Memory B cell (primary cell): ENCODE data around the gene MAST4.

Source experiments
- ATAC-seq: fragments of 150-1000 bp; cut with Tn5 transposase; 2 replicates; pipeline ENCODE4 v1.10.0; 2021; ENCODE audit warnings: low read depth, mild to moderate bottlenecking, moderate library complexity
- DNase-seq, 2 donors: peaks; one replicate each; pipeline ENCODE4 v3.0.0; 2022; ENCODE audit warnings: low spot score in 2 of 2
- H3K27ac Mint-ChIP-seq: one replicate; pipeline ENCODE4 v1.8.0; 2022; ENCODE audit warnings: mild to moderate bottlenecking, moderate library complexity, mixed read lengths
- H3K27me3 Mint-ChIP-seq: one replicate; pipeline ENCODE4 v1.8.0; 2022; ENCODE audit warnings: mixed read lengths
- H3K36me3 Mint-ChIP-seq: one replicate; pipeline ENCODE4 v1.8.0; 2022; ENCODE audit warnings: mild to moderate bottlenecking, mixed read lengths
- H3K4me1 Mint-ChIP-seq: one replicate; pipeline ENCODE4 v1.8.0; 2022; ENCODE audit warnings: mixed read lengths
- H3K4me3 Mint-ChIP-seq: one replicate; pipeline ENCODE4 v1.8.0; 2022; ENCODE audit warnings: mild to moderate bottlenecking, moderate library complexity, mixed read lengths
- H3K9me3 Mint-ChIP-seq: one replicate; pipeline ENCODE4 v1.8.0; 2022; ENCODE audit warnings: mixed read lengths

Gene MAST4

GRCh38 chr5:67015541-67016191 lies 419.5 kb downstream of the MAST4 start:
- ATAC-seq (no peak), DNase-seq (no peak)
- Mint-ChIP-seq H3K27me3 (no peaks in the 10 kb centered on the region), H3K36me3 (peaks cover 2% of the 10 kb centered on the region), H3K4me1 (no peaks in the 10 kb centered on the region), H3K27ac (no peak overlapping the region), H3K9me3 (no peaks in the 10 kb centered on the region), H3K4me3 (no peak overlapping the region)

- H3K27ac Mint-ChIP-seq: no peak overlapping the region
- no peak for ATAC-seq
- no peak overlapping the region for H3K4me3 Mint-ChIP-seq
- no peak for DNase-seq
- no peaks in the 10 kb centered on the region for H3K9me3 Mint-ChIP-seq
- H3K27me3 Mint-ChIP-seq: no peaks in the 10 kb centered on the region
- no peaks in the 10 kb centered on the region for H3K4me1 Mint-ChIP-seq
- H3K36me3 Mint-ChIP-seq: no peaks in the 10 kb centered on the region
Observed at GRCh38 chr5:67019065-67019845, 423.1 kb downstream of the MAST4 start.

- Mint-ChIP-seq H3K4me1 (no peaks in the 10 kb centered on the region), H3K4me3 (no peak overlapping the region), H3K9me3 (no peaks in the 10 kb centered on the region), H3K36me3 (no peaks in the 10 kb centered on the region), H3K27me3 (no peaks in the 10 kb centered on the region), H3K27ac (no peak overlapping the region)
- ATAC-seq (no peak), DNase-seq (no peak)
Observed at GRCh38 chr5:67020096-67020615, 424.0 kb downstream of the MAST4 start.

GRCh38 chr5:67021031-67021430 lies 424.8 kb downstream of the MAST4 start:
- Mint-ChIP-seq H3K9me3 (no peaks in the 10 kb centered on the region), H3K27ac (no peak overlapping the region), H3K4me3 (no peak overlapping the region), H3K36me3 (no peaks in the 10 kb centered on the region), H3K27me3 (no peaks in the 10 kb centered on the region), H3K4me1 (no peaks in the 10 kb centered on the region)
- no peak for ATAC-seq
- no peak for DNase-seq

GRCh38 chr5:67021521-67021920 lies 425.3 kb downstream of the MAST4 start:
- H3K4me3 Mint-ChIP-seq: no peak overlapping the region
- H3K9me3 Mint-ChIP-seq: no peaks in the 10 kb centered on the region
- no peaks in the 10 kb centered on the region for H3K27me3 Mint-ChIP-seq
- ATAC-seq (no peak), DNase-seq (no peak)
- H3K27ac Mint-ChIP-seq: no peak overlapping the region
- H3K36me3 Mint-ChIP-seq: no peaks in the 10 kb centered on the region
- H3K4me1 Mint-ChIP-seq: no peaks in the 10 kb centered on the region

GRCh38 chr5:67021962-67022361 lies 425.8 kb downstream of the MAST4 start:
- no peak for ATAC-seq
- H3K36me3 Mint-ChIP-seq: no peaks in the 10 kb centered on the region
- H3K4me3 Mint-ChIP-seq: no peak overlapping the region
- DNase-seq: no peak
- H3K4me1 Mint-ChIP-seq: no peaks in the 10 kb centered on the region
- no peaks in the 10 kb centered on the region for H3K9me3 Mint-ChIP-seq
- no peaks in the 10 kb centered on the region for H3K27me3 Mint-ChIP-seq
- no peak overlapping the region for H3K27ac Mint-ChIP-seq

- Mint-ChIP-seq H3K36me3 (peaks cover 8% of the 10 kb centered on the region), H3K27me3 (no peaks in the 10 kb centered on the region), H3K4me3 (no peak overlapping the region), H3K9me3 (no peaks in the 10 kb centered on the region), H3K27ac (no peak overlapping the region), H3K4me1 (peaks cover 5% of the 10 kb centered on the region)
- no peak for DNase-seq
- no peak for ATAC-seq
Observed at GRCh38 chr5:67025457-67025856, 429.3 kb downstream of the MAST4 start.

- Mint-ChIP-seq H3K27ac (no peak overlapping the region), H3K27me3 (no peaks in the 10 kb centered on the region), H3K4me1 (peaks cover 5% of the 10 kb centered on the region), H3K9me3 (no peaks in the 10 kb centered on the region), H3K36me3 (peaks cover 8% of the 10 kb centered on the region), H3K4me3 (no peak overlapping the region)
- DNase-seq: no peak
- ATAC-seq: no peak
Observed at GRCh38 chr5:67026278-67026677, 430.1 kb downstream of the MAST4 start.

GRCh38 chr5:67027171-67027570 lies 431.0 kb downstream of the MAST4 start:
- H3K27me3 Mint-ChIP-seq: no peaks in the 10 kb centered on the region
- no peak overlapping the region for H3K4me3 Mint-ChIP-seq
- no peaks in the 10 kb centered on the region for H3K9me3 Mint-ChIP-seq
- DNase-seq (no peak), ATAC-seq (no peak)
- H3K27ac Mint-ChIP-seq: no peak overlapping the region
- H3K4me1 Mint-ChIP-seq: peaks cover 5% of the 10 kb centered on the region
- H3K36me3 Mint-ChIP-seq: peaks cover 8% of the 10 kb centered on the region

- Mint-ChIP-seq H3K36me3 (peaks cover 8% of the 10 kb centered on the region), H3K27me3 (no peaks in the 10 kb centered on the region), H3K4me3 (no peak overlapping the region), H3K4me1 (peaks cover 5% of the 10 kb centered on the region), H3K9me3 (no peaks in the 10 kb centered on the region), H3K27ac (no peak overlapping the region)
- DNase-seq: no peak
- no peak for ATAC-seq
Observed at GRCh38 chr5:67028371-67028770, 432.2 kb downstream of the MAST4 start.

GRCh38 chr5:67028941-67029340 lies 432.7 kb downstream of the MAST4 start:
- Mint-ChIP-seq H3K9me3 (no peaks in the 10 kb centered on the region), H3K4me1 (peaks cover 5% of the 10 kb centered on the region), H3K27me3 (no peaks in the 10 kb centered on the region), H3K36me3 (peaks cover 8% of the 10 kb centered on the region), H3K27ac (no peak overlapping the region), H3K4me3 (no peak overlapping the region)
- DNase-seq (no peak), ATAC-seq (no peak)

- Mint-ChIP-seq H3K27ac (no peak overlapping the region), H3K36me3 (peaks cover 8% of the 10 kb centered on the region), H3K4me1 (peaks cover 5% of the 10 kb centered on the region), H3K27me3 (no peaks in the 10 kb centered on the region), H3K4me3 (no peak overlapping the region), H3K9me3 (no peaks in the 10 kb centered on the region)
- ATAC-seq: no peak
- no peak for DNase-seq
Observed at GRCh38 chr5:67029481-67029880, 433.3 kb downstream of the MAST4 start.

GRCh38 chr5:67030289-67031056 lies 434.3 kb downstream of the MAST4 start:
- DNase-seq: no peak
- no peaks in the 10 kb centered on the region for H3K9me3 Mint-ChIP-seq
- ATAC-seq: no peak
- H3K4me3 Mint-ChIP-seq: no peak overlapping the region
- H3K36me3 Mint-ChIP-seq: peaks cover 8% of the 10 kb centered on the region
- H3K27me3 Mint-ChIP-seq: no peaks in the 10 kb centered on the region
- peaks cover 5% of the 10 kb centered on the region for H3K4me1 Mint-ChIP-seq
- H3K27ac Mint-ChIP-seq: no peak overlapping the region

GRCh38 chr5:67031057-67031443 lies 434.9 kb downstream of the MAST4 start:
- H3K4me1 Mint-ChIP-seq: peaks cover 5% of the 10 kb centered on the region
- ATAC-seq: no peak

More at GRCh38 chr5:67031057-67031443, 434.9 kb downstream of the MAST4 start:
- DNase-seq: no peak
- Mint-ChIP-seq H3K36me3 (peaks cover 8% of the 10 kb centered on the region), H3K27ac (no peak overlapping the region), H3K9me3 (no peaks in the 10 kb centered on the region), H3K27me3 (no peaks in the 10 kb centered on the region), H3K4me3 (no peak overlapping the region)
